Measurements from ENCODE around the gene COL4A4.

COL4A4 gene

GRCh38 chr2:227010433-227010832 is 153.6 kb downstream of the COL4A4 start:
- no peak for TF ChIP-seq TAF1 (IDR thresholded peaks at IDR 0.05; ENCODE audit: borderline replicate concordance, insufficient read depth, low read length)
- TF ChIP-seq, protein P1, sequence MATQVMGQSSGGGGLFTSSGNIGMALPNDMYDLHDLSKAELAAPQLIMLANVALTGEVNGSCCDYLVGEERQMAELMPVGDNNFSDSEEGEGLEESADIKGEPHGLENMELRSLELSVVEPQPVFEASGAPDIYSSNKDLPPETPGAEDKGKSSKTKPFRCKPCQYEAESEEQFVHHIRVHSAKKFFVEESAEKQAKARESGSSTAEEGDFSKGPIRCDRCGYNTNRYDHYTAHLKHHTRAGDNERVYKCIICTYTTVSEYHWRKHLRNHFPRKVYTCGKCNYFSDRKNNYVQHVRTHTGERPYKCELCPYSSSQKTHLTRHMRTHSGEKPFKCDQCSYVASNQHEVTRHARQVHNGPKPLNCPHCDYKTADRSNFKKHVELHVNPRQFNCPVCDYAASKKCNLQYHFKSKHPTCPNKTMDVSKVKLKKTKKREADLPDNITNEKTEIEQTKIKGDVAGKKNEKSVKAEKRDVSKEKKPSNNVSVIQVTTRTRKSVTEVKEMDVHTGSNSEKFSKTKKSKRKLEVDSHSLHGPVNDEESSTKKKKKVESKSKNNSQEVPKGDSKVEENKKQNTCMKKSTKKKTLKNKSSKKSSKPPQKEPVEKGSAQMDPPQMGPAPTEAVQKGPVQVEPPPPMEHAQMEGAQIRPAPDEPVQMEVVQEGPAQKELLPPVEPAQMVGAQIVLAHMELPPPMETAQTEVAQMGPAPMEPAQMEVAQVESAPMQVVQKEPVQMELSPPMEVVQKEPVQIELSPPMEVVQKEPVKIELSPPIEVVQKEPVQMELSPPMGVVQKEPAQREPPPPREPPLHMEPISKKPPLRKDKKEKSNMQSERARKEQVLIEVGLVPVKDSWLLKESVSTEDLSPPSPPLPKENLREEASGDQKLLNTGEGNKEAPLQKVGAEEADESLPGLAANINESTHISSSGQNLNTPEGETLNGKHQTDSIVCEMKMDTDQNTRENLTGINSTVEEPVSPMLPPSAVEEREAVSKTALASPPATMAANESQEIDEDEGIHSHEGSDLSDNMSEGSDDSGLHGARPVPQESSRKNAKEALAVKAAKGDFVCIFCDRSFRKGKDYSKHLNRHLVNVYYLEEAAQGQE (IDR thresholded peaks at IDR 0.05; ENCODE audit: insufficient read depth in 1 of 2, low read depth in 2 of 2, low read length in 2 of 2) = no peak
- no peak for TF ChIP-seq POLR2AphosphoS5 (IDR thresholded peaks at IDR 0.05; ENCODE audit: low read depth, low read length)
- no peak for TF ChIP-seq SIN3A (IDR thresholded peaks at IDR 0.05; ENCODE audit: borderline replicate concordance, insufficient read depth, low read length)
- TF ChIP-seq FOXP2 (optimal IDR thresholded peaks at IDR 0.05; ENCODE audit: borderline replicate concordance, extremely low read depth, extremely low read length, insufficient read depth) = no peak

GRCh38 chr2:227007940-227008339 is 156.1 kb downstream of the COL4A4 start:
- no peak for TF ChIP-seq POLR2AphosphoS5 (IDR thresholded peaks at IDR 0.05; ENCODE audit: low read depth, low read length)

- no peak for TF ChIP-seq TAF1 (IDR thresholded peaks at IDR 0.05; ENCODE audit: borderline replicate concordance, insufficient read depth, low read length)
- TF ChIP-seq FOXP2 (optimal IDR thresholded peaks at IDR 0.05; ENCODE audit: borderline replicate concordance, extremely low read depth, extremely low read length, insufficient read depth) = no peak
- no peak for TF ChIP-seq SIN3A (IDR thresholded peaks at IDR 0.05; ENCODE audit: borderline replicate concordance, insufficient read depth, low read length)
Observed at GRCh38 chr2:227007148-227007547, 156.9 kb downstream of the COL4A4 start.

DNA sequence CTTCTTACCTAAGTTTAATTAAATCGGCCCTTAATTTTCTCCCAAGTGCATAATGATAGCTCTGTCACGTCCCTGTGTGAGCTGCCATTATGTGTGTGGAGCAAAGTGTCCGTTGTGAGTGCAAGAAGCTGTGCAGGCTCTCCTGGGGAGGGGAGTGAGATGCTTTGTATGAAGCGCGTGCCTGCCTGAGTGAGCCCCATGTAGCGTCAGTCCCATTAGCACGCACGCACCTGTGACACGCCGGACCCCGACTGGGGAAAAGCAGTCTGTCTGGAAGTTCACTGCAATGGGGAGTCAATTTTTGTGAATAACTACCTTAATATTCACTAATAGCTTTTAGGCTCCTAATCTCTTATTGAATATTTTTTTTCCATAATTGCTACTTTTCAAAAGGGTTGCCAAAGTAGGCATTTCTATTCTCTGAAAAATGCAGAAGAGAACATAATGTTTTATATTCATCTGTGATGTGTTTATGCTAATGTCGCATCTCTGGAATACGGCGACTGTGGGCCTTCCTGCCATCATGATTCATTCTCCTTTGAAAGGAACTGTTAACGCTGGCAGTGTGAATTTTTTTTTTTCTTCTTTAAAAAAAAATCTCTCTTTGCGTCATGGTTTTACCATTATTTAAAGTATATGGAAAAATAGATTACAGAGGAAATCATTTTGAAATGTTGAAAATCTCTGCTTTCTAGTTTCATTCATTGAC is 157.7 kb downstream of the COL4A4 start:
- TF ChIP-seq FOXP2 (optimal IDR thresholded peaks at IDR 0.05; ENCODE audit: borderline replicate concordance, extremely low read depth, extremely low read length, insufficient read depth) = no peak
- TF ChIP-seq, protein P1 (IDR thresholded peaks at IDR 0.05; ENCODE audit: insufficient read depth in 1 of 2, low read depth in 2 of 2, low read length in 2 of 2) = no peak
- TF ChIP-seq POLR2AphosphoS5 (IDR thresholded peaks at IDR 0.05; ENCODE audit: low read depth, low read length) = no peak
- TF ChIP-seq SIN3A (IDR thresholded peaks at IDR 0.05; ENCODE audit: borderline replicate concordance, insufficient read depth, low read length) = no peak
- TF ChIP-seq TAF1 (IDR thresholded peaks at IDR 0.05; ENCODE audit: borderline replicate concordance, insufficient read depth, low read length) = no peak

DNA sequence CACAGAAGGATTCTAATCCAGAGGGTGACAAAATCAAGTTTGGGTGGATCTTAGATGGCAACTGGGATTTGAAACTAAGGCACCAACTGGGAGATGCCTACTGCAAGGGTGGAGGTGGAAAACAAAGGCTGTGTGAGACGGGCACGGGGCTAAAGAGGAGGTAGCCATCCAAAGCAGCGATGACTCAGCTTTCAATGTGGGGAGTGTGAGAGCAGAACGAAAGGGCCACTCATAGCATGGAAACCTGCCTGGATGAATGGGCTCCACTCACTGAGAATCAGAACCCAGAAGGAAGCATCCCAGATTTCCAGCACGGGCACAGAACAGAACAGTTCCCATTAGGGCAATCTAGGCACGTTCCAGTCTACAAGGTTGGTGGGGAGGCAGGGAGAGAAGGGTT is 159.5 kb downstream of the COL4A4 start:
- TF ChIP-seq SIN3A (IDR thresholded peaks at IDR 0.05; ENCODE audit: borderline replicate concordance, insufficient read depth, low read length) (no peak), POLR2AphosphoS5 (IDR thresholded peaks at IDR 0.05; ENCODE audit: low read depth, low read length) (no peak), TAF1 (IDR thresholded peaks at IDR 0.05; ENCODE audit: borderline replicate concordance, insufficient read depth, low read length) (no peak), FOXP2 (optimal IDR thresholded peaks at IDR 0.05; ENCODE audit: borderline replicate concordance, extremely low read depth, extremely low read length, insufficient read depth) (no peak)
- TF ChIP-seq, protein P1 (IDR thresholded peaks at IDR 0.05; ENCODE audit: insufficient read depth in 1 of 2, low read depth in 2 of 2, low read length in 2 of 2) = no peak

GRCh38 chr2:227000123-227000522 is 163.9 kb downstream of the COL4A4 start:
- TF ChIP-seq POLR2AphosphoS5 (IDR thresholded peaks at IDR 0.05; ENCODE audit: low read depth, low read length) = no peak
- no peak for TF ChIP-seq TAF1 (IDR thresholded peaks at IDR 0.05; ENCODE audit: borderline replicate concordance, insufficient read depth, low read length)
- TF ChIP-seq FOXP2 (optimal IDR thresholded peaks at IDR 0.05; ENCODE audit: borderline replicate concordance, extremely low read depth, extremely low read length, insufficient read depth) = no peak
- TF ChIP-seq SIN3A (IDR thresholded peaks at IDR 0.05; ENCODE audit: borderline replicate concordance, insufficient read depth, low read length) = no peak
- TF ChIP-seq, protein P1 (IDR thresholded peaks at IDR 0.05; ENCODE audit: insufficient read depth in 1 of 2, low read depth in 2 of 2, low read length in 2 of 2) = no peak
